Subcutaneous adipose tissue (tissue), 4 donors: ENCODE results near the gene AP4S1. TPM values are rescaled to one million over a fixed set of nuclear protein-coding genes. Genes with fewer than 3 reads are reported as not detected.

ENCODE experiments used
- total RNA-seq, 4 donors: library from RNA; depleted of rRNA; stranded (reverse); fragments of >200 nt; gene quantifications; one replicate each; pipeline ENCODE4 v1.1.0, GENCODE V29; 2016
- TF ChIP-seq, protein P1 (sequence below): fragments of 450-650 bp; IDR thresholded peaks from one replicate; pipeline ENCODE4 v1.5.1; 2016; ENCODE audit warnings: low read depth, mild to moderate bottlenecking, control low read depth, antibody characterized with exemption, moderate library complexity

Gene AP4S1
- total RNA-seq, 4 donors from 2014 or later: 3.9 to 10.0 (median 7.0) TPM

DNA sequence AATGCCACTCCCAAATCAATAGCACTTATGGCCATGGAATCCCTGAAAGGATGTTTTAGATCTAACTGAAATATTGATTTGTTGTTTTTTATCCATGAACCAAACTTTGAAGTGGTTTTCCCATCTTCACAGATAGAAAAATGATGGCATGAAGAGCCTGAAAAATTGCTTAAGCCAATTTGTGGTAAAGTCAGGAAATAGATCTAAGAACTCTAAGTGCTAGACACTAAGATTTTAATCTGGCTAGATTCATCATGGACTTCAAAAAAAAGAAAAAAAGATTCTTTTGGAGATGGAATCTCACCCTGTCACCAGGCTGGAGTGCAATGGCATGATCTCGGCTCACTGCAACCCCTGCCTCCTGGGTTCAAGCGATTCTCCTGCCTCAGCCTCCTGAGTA, 45.7 kb downstream of the AP4S1 start:
- TF ChIP-seq, protein P1, sequence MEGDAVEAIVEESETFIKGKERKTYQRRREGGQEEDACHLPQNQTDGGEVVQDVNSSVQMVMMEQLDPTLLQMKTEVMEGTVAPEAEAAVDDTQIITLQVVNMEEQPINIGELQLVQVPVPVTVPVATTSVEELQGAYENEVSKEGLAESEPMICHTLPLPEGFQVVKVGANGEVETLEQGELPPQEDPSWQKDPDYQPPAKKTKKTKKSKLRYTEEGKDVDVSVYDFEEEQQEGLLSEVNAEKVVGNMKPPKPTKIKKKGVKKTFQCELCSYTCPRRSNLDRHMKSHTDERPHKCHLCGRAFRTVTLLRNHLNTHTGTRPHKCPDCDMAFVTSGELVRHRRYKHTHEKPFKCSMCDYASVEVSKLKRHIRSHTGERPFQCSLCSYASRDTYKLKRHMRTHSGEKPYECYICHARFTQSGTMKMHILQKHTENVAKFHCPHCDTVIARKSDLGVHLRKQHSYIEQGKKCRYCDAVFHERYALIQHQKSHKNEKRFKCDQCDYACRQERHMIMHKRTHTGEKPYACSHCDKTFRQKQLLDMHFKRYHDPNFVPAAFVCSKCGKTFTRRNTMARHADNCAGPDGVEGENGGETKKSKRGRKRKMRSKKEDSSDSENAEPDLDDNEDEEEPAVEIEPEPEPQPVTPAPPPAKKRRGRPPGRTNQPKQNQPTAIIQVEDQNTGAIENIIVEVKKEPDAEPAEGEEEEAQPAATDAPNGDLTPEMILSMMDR: no peak

DNA sequence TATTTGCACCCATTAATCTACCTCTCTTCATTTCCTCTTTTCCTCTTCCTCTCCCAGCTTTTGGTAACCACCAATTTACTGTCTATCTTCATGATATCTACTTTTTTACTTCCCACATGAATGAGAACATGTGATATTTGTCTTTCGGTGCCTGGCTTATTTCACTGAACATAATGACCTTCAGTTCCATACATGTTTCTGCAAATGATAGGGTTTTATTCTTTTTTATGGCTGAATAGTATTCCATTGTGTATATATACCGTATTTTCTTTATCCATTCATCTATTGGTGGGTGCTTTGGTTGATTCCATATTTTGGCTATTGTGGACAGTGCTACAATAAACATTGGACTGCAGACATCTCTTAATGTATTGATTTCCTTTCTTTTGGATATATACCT, 49.7 kb downstream of the AP4S1 start:
- TF ChIP-seq, protein P1: no peak

DNA sequence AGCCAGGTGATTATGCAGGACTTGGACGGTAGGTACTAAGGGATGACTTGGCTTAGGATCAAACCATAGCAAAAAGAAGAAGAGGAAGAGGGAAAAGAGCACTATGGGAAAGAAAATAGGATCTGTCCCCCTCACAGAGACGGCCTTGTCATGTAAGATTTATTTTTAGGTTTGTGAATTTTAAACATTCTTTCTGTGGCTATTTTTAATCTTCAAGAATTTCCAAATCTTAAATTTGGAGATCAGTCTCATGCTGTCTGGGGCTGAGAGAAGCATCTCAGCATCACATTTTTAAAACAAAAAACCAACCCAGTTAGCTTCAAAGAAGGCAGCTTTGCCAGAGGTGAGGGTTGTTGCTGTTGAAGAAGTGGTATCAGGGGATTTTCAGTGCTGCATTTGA, 53.3 kb downstream of the AP4S1 start:
- TF ChIP-seq, protein P1: no peak

DNA sequence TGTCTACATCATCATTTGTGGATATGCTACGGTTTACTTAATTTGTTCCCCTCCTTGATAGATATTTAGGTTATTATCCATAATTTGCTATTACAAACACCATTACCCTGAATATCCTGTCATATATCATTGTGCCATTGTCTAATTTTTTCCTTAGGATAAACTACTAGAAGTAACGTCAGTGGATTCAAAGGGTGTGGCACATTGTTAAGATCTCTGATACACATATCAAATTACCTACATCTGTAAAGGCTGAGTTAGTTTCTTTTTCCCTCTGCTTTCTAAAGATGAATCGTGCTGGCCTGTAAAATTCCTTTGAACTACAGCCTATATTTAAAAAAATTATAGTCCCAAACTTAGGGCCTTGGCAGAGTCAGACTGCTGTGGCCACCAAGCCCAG, 54.6 kb downstream of the AP4S1 start:
- TF ChIP-seq, protein P1: no peak

DNA sequence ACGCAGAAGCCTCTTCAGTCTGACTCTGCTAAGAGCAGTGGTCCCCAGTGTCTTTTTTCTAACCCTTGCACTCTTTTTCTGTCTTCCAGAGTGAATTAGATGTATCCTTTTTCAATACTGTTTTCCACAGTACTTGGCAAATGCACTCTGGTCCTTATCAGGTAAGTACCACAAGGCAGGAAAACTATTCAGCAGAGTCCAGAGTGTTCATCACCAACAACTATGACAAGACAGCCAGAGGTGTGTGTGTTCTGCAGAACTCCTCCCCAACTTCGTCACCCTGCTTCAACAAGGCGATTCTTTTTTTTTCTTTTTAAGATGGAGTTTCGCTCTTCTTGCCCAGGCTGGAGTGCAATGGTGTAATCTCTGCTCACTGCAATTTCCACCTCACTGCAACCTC, 55.0 kb downstream of the AP4S1 start:
- TF ChIP-seq, protein P1: no peak

DNA sequence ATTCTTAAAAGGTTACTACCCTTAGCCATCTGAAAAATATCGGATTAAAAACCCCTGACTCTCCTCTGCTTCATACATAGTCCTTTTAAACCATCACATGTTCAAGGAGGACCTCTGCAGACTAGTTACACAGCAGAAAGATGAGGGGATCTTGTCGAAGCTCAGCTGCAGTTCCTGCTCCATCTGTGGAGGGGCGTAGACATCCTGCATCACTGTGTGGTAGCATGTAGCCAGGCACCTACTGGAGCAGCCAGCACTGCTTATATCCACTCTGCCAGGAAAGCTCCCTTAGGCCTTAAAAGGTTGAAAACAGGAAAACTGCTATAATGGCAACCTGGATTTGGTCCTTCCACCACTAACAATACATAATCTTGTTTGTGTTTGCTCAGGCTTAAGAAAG, 58.3 kb downstream of the AP4S1 start:
- TF ChIP-seq, protein P1: no peak

DNA sequence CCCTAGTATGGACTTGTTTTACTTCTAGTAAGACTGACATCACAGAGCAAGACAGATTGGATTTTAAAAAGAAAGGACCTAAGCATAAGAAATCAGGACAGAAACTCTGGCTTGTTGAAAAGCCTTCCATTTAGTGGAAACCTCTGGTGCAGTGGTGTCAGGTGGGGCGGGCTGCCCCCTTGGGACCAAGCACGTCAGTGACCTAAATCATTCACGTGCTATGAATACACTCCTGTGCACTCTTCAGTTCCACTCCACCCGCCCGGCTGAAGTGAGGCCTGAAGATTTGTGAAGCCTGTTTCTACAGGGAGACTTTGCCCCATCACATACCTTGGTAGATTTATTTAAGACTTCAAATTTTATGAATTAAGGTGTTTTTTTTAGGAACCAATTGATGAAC, 58.9 kb downstream of the AP4S1 start:
- TF ChIP-seq, protein P1: no peak
